HFFc6 (cell line): ENCODE results near the gene SNTG2. TPM values are rescaled to one million over a fixed set of nuclear protein-coding genes. Genes with fewer than 3 reads are reported as not detected.

Experiments
- DNase-seq: peaks from one replicate; pipeline ENCODE4 v3.0.0-alpha.2; 2018
- H3K27ac Mint-ChIP-seq: 2 replicates; pipeline ENCODE4 v1.8.0; 2020; ENCODE audit warnings: mild to moderate bottlenecking, mixed read lengths
- H3K27me3 Mint-ChIP-seq: 2 replicates; pipeline ENCODE4 v1.8.0; 2021; ENCODE audit warnings: mild to moderate bottlenecking, moderate library complexity, mixed read lengths; ENCODE audit not compliant: insufficient read depth
- H3K36me3 Mint-ChIP-seq: 2 replicates; pipeline ENCODE4 v1.8.0; 2021; ENCODE audit warnings: low read depth, mixed read lengths
- H3K4me1 Mint-ChIP-seq: 2 replicates; pipeline ENCODE4 v1.8.0; 2020; ENCODE audit warnings: low read depth, mixed read lengths
- H3K4me3 Mint-ChIP-seq: 2 replicates; pipeline ENCODE4 v1.8.0; 2020; ENCODE audit warnings: mild to moderate bottlenecking, moderate library complexity, mixed read lengths
- H3K9me3 Mint-ChIP-seq: 2 replicates; pipeline ENCODE4 v1.8.0; 2020; ENCODE audit warnings: mild to moderate bottlenecking, mixed read lengths
- CTCF ChIP-seq: fragments of 200-600 bp; sonication (generic); IDR thresholded peaks from 2 replicates; pipeline ENCODE4 v1.5.0; 2021; ENCODE audit warnings: antibody characterized with exemption, mild to moderate bottlenecking
- total RNA-seq, 6 experiments: library from RNA; stranded (reverse); fragmentation: NEBNext Ultra II Directional; extraction: Animal tissue kit (Norgen Biotek cat#: 25700); gene quantifications; 2 replicates in 1 of 6; 3 replicates in 5 of 6; pipeline ENCODE4 v1.2.3, GENCODE V29; 2021

The SNTG2 gene
- total RNA-seq, 6 experiments from 2014 or later, result not detected

GRCh38 chr2:981258-981657 lies 30.6 kb downstream of the SNTG2 start:
- Mint-ChIP-seq H3K4me1 (no peaks in the 10 kb centered on the region), H3K4me3 (no peak overlapping the region), H3K9me3 (peaks cover 12% of the 10 kb centered on the region; the same call in 1 of the 2 replicates), H3K27ac (no peak overlapping the region), H3K27me3 (peaks cover 8% of the 10 kb centered on the region), H3K36me3 (no peaks in the 10 kb centered on the region)
- no peak for DNase-seq
- no peak for TF ChIP-seq CTCF

- DNase-seq, result no peak
- Mint-ChIP-seq H3K27ac (no peak overlapping the region), H3K9me3 (peaks cover 12% of the 10 kb centered on the region; the same call in 1 of the 2 replicates), H3K4me3 (no peak overlapping the region), H3K27me3 (peaks cover 8% of the 10 kb centered on the region), H3K4me1 (no peaks in the 10 kb centered on the region), H3K36me3 (no peaks in the 10 kb centered on the region)
- no peak for TF ChIP-seq CTCF
Observed at GRCh38 chr2:981759-982158, 31.1 kb downstream of the SNTG2 start.

GRCh38 chr2:985317-985898 lies 34.8 kb downstream of the SNTG2 start:
- no peaks in the 10 kb centered on the region for H3K4me1 Mint-ChIP-seq
- no peak for TF ChIP-seq CTCF
- H3K36me3 Mint-ChIP-seq, result no peaks in the 10 kb centered on the region
- H3K4me3 Mint-ChIP-seq, result no peak overlapping the region
- no peak for DNase-seq
- peaks cover 6% of the 10 kb centered on the region for H3K27me3 Mint-ChIP-seq
- no peak overlapping the region for H3K27ac Mint-ChIP-seq
- H3K9me3 Mint-ChIP-seq, result peaks cover 22% of the 10 kb centered on the region; the same call in 1 of the 2 replicates

GRCh38 chr2:987789-988188 lies 37.1 kb downstream of the SNTG2 start:
- TF ChIP-seq CTCF, result no peak
- H3K4me1 Mint-ChIP-seq, result no peaks in the 10 kb centered on the region
- H3K36me3 Mint-ChIP-seq, result no peaks in the 10 kb centered on the region
- H3K27ac Mint-ChIP-seq, result no peak overlapping the region
- H3K27me3 Mint-ChIP-seq, result peaks cover 4% of the 10 kb centered on the region
- H3K4me3 Mint-ChIP-seq, result no peak overlapping the region
- no peak for DNase-seq
- H3K9me3 Mint-ChIP-seq, result peaks cover 16% of the 10 kb centered on the region; the same call in 1 of the 2 replicates

- Mint-ChIP-seq H3K36me3 (no peaks in the 10 kb centered on the region), H3K4me3 (no peak overlapping the region), H3K27me3 (peaks cover 3% of the 10 kb centered on the region), H3K27ac (no peak overlapping the region), H3K4me1 (no peaks in the 10 kb centered on the region), H3K9me3 (peaks cover 16% of the 10 kb centered on the region; the same call in 1 of the 2 replicates)
- no peak for DNase-seq
- TF ChIP-seq CTCF, result no peak
Observed at GRCh38 chr2:989781-990467, 39.3 kb downstream of the SNTG2 start.
